Activated CD8-positive, alpha-beta T cell treated with anti-CD3 and anti-CD28 coated beads for 36 hours (primary cell): ENCODE results near the gene CCL28. TPM values are rescaled to one million over a fixed set of nuclear protein-coding genes. Genes with fewer than 3 reads are reported as not detected.
A peak's percentile ranks its signal among the peaks of the same experiment; 100 is the strongest.

Source experiments
- ATAC-seq: fragments of 200-7000 bp; cut with Tn5 transposase; one replicate; pipeline ENCODE4 v1.10.0; 2021; ENCODE audit warnings: mild to moderate bottlenecking, moderate library complexity
- CTCF ChIA-PET: fragments of 350-600 bp; sonication (Branson Sonifier 250); formaldehyde crosslinking; loops from one replicate; lab custom pipeline; 2021; ENCODE audit warnings: antibody characterized with exemption; lab: Charles Lee
- POLR2A ChIA-PET: fragments of 350-600 bp; sonication (Branson Sonifier 250); formaldehyde crosslinking; loops from one replicate; lab custom pipeline; 2021; ENCODE audit warnings: antibody characterized with exemption; lab: Charles Lee
- DNase-seq: peaks from one replicate; pipeline ENCODE4 v3.0.0-alpha.2; 2020
- H3K27ac Mint-ChIP-seq: one replicate; pipeline ENCODE4 v1.8.0; 2021; ENCODE audit warnings: mild to moderate bottlenecking, mixed read lengths
- H3K27me3 Mint-ChIP-seq: one replicate; pipeline ENCODE4 v1.8.0; 2021; ENCODE audit warnings: mixed read lengths
- H3K36me3 Mint-ChIP-seq: one replicate; pipeline ENCODE4 v1.8.0; 2021; ENCODE audit warnings: low read depth, mixed read lengths
- H3K4me1 Mint-ChIP-seq: one replicate; pipeline ENCODE4 v1.8.0; 2021; ENCODE audit warnings: low read depth, mixed read lengths
- H3K4me3 Mint-ChIP-seq: one replicate; pipeline ENCODE4 v1.8.0; 2021; ENCODE audit warnings: mild to moderate bottlenecking, moderate library complexity, mixed read lengths
- H3K9me3 Mint-ChIP-seq: one replicate; pipeline ENCODE4 v1.8.0; 2021; ENCODE audit warnings: mixed read lengths
- intact Hi-C: fragments of 100-400 bp; cut with micrococcal nuclease; formaldehyde crosslinking; loops from one replicate; pipeline ENCODE4 v1.10.0; 2022
- total RNA-seq, 2 experiments: library from RNA; stranded (reverse); gene quantifications; one replicate each; pipeline ENCODE4 v1.2.3, GENCODE V29; 2021
- TF ChIP-seq, protein P1 (sequence below): fragments of 200-600 bp; IDR thresholded peaks from one replicate; pipeline ENCODE4 v1.8.0; 2022; ENCODE audit warnings: antibody characterized with exemption, mild to moderate bottlenecking

CCL28 gene
- total RNA-seq, 2 experiments from 2014 or later, result 12.4 to 15.0 TPM

DNA sequence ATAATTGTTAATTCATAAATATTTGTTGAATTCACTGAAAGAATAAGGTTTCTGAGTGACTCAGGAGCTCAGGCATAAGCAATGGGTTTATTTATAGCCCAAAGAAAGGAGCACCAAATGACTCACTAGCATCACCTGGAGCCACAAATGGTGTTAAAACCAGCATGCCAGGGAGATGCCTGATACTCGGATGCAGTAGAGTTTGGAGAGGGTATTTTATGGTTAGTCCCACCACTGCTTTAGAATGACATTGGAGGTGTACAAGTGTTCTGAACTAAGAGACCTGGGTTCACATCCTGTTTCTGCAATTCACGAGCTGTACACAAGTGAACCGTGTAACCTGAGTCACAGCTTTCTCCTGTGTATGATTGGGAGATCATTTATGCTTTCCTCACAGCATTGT lies 25.2 kb downstream of the CCL28 start:
- ChIA-PET POLR2A (no interaction called here), CTCF (interaction anchor here (1.0 to 4.1 kb wide), 3 partner anchors 21 to 155 kb away, joined by 3 to 30 read pairs (median 7); partner anchors contain the start of gene TMEM267)
- H3K9me3 Mint-ChIP-seq, result no peaks in the 10 kb centered on the region
- peaks cover 20% of the 10 kb centered on the region for H3K36me3 Mint-ChIP-seq
- DNase-seq (no peak), ATAC-seq (peak; percentile 22)
- TF ChIP-seq, protein P1, sequence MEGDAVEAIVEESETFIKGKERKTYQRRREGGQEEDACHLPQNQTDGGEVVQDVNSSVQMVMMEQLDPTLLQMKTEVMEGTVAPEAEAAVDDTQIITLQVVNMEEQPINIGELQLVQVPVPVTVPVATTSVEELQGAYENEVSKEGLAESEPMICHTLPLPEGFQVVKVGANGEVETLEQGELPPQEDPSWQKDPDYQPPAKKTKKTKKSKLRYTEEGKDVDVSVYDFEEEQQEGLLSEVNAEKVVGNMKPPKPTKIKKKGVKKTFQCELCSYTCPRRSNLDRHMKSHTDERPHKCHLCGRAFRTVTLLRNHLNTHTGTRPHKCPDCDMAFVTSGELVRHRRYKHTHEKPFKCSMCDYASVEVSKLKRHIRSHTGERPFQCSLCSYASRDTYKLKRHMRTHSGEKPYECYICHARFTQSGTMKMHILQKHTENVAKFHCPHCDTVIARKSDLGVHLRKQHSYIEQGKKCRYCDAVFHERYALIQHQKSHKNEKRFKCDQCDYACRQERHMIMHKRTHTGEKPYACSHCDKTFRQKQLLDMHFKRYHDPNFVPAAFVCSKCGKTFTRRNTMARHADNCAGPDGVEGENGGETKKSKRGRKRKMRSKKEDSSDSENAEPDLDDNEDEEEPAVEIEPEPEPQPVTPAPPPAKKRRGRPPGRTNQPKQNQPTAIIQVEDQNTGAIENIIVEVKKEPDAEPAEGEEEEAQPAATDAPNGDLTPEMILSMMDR, result no peak
- peaks cover 23% of the 10 kb centered on the region for H3K4me1 Mint-ChIP-seq
- no peak overlapping the region for H3K27ac Mint-ChIP-seq
- no peak overlapping the region for H3K4me3 Mint-ChIP-seq
- intact Hi-C loops, result loop anchor here (5.0 to 10.0 kb wide), 3 partner anchors 75 to 282 kb away; partner anchors contain the start of gene HMGCS1
- no peaks in the 10 kb centered on the region for H3K27me3 Mint-ChIP-seq

DNA sequence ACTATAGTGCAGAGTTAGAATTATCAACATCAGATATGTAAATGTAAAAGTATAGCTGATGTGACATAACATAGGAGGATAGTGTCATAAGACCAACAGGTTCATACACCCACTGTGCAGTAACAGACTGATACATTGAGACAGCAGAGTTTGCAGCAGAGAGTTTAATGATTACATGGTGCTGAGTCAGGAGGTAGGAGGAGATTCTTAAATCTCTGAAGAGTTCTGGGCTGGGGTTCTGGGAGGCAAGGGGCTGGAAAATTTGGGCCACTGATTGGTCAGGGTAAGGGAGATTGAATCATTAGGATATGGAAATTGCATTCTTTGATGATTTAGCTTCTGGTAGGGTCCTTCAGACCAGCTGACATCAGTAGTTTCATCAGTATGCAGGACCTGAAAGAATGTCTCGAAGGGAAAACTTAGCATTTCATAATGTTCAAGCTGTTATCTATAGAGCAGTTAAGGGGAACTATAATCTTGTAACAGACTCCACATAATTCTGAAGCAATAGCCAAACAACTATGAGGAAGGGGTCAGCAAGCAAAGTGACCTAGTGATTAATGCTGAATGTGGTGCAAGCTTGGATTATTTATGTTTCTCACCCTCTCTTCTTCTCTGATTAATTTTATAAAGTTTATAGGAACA lies 35.6 kb downstream of the CCL28 start:
- ChIA-PET CTCF (interaction anchor here (0.8 to 1.6 kb wide), 2 partner anchors 12 to 13 kb away, joined by 4 read pairs; no protein-coding TSS in a partner anchor), POLR2A (no interaction called here)
- intact Hi-C loops, result no loop called here
- ATAC-seq, result no peak
- Mint-ChIP-seq H3K4me1 (no peaks in the 10 kb centered on the region), H3K9me3 (no peaks in the 10 kb centered on the region), H3K27me3 (no peaks in the 10 kb centered on the region), H3K27ac (no peak overlapping the region), H3K4me3 (no peak overlapping the region), H3K36me3 (peaks cover 19% of the 10 kb centered on the region)
- no peak for DNase-seq
- TF ChIP-seq, protein P1, result no peak

DNA sequence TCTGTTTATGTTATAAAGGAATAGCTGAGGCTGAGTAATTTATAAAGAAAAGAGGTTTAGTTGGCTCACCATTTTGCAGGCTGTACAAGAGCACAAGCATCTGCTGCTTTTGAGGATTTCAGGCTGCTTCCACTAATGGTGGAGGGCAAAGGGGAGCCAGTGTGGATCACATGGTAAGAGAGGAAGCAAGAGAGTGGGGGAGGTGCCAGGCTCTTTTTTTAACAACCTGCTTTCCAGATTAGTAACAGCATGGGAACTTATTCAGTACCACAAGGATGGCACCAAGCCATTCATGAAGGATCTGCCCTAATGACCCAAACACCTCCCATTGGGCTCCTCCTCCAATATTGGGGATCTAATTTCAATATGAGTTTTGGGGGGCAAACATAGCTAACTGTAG lies 40.4 kb downstream of the CCL28 start:
- ATAC-seq (no peak), DNase-seq (no peak)
- Mint-ChIP-seq H3K9me3 (no peaks in the 10 kb centered on the region), H3K36me3 (peaks cover 18% of the 10 kb centered on the region), H3K4me3 (no peak overlapping the region), H3K4me1 (no peaks in the 10 kb centered on the region), H3K27me3 (no peaks in the 10 kb centered on the region), H3K27ac (no peak overlapping the region)
- CTCF ChIA-PET, result interaction anchor here (1.1 to 1.4 kb wide), 2 partner anchors 18 to 65 kb away, joined by 3 to 6 read pairs; no protein-coding TSS in a partner anchor
- TF ChIP-seq, protein P1, result no peak
- POLR2A ChIA-PET, result no interaction called here
- intact Hi-C loops, result no loop called here

DNA sequence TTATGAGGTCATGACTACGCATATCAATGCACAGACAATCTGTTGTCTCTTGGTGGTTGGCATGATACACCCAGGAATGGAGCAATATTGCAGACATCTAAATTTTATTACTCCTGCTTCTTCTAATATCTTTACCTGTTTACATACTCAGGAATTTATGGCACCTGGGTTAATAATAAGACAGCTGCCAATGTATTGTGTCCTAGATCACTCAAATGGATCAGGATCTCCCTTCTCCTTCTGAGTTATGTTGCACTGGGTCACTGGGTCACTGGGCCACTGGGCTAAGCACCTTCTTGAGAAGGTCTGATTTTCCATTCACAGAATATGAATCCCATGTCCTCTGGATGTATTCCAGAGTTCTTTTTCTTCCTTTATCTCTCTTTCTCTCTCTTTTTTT lies 41.8 kb downstream of the CCL28 start:
- no peaks in the 10 kb centered on the region for H3K4me1 Mint-ChIP-seq
- H3K27me3 Mint-ChIP-seq, result peaks cover 2% of the 10 kb centered on the region
- H3K9me3 Mint-ChIP-seq, result no peaks in the 10 kb centered on the region
- TF ChIP-seq, protein P1, result no peak
- H3K4me3 Mint-ChIP-seq, result no peak overlapping the region
- intact Hi-C loops, result no loop called here
- H3K27ac Mint-ChIP-seq, result no peak overlapping the region
- ChIA-PET CTCF (no interaction called here), POLR2A (no interaction called here)
- ATAC-seq, result no peak
- no peak for DNase-seq
- H3K36me3 Mint-ChIP-seq, result peaks cover 10% of the 10 kb centered on the region

DNA sequence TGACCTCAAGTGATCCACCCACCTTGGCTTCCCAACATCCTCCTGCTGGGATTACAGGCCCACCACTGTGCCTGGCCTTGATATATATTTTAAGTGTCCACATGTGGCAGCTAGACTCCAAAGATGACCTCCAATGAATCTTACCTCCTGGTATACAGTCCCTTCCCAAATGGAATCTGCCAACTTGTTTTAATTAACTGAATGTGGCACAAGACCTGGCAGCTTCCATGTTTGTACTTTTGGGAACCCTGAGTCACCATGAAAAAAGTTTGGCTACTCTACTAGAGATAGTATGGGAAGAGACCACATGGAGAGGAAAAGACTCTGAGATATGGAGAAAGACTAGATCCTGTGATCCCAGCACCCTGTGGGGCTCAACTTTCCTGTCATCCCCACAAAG lies 42.5 kb downstream of the CCL28 start:
- no peak overlapping the region for H3K4me3 Mint-ChIP-seq
- TF ChIP-seq, protein P1, result no peak
- ChIA-PET POLR2A (no interaction called here), CTCF (interaction anchor here (0.8 kb wide), 1 partner anchor 63 kb away, joined by 3 read pairs; no protein-coding TSS in a partner anchor)
- intact Hi-C loops, result no loop called here
- no peak overlapping the region for H3K27ac Mint-ChIP-seq
- H3K27me3 Mint-ChIP-seq, result peaks cover 2% of the 10 kb centered on the region
- ATAC-seq (no peak), DNase-seq (no peak)
- peaks cover 10% of the 10 kb centered on the region for H3K36me3 Mint-ChIP-seq
- no peaks in the 10 kb centered on the region for H3K9me3 Mint-ChIP-seq
- H3K4me1 Mint-ChIP-seq, result no peaks in the 10 kb centered on the region
